ENCODE measurements around the gene CEACAM18. TPM values are rescaled to one million over a fixed set of nuclear protein-coding genes. Genes with fewer than 3 reads are reported as not detected.
"Not testable (repeated sequence)": the region's sequence is repeated elsewhere in the genome, so short reads cannot be mapped to it uniquely, and the experiment has no call there.

The CEACAM18 gene
- total and polyA plus RNA-seq, 7 experiments from 2014 or later = not detected

GRCh38 chr19:51440052-51440451 is 38.3 kb upstream of the CEACAM18 start:
- DNase-seq (no peak), ATAC-seq (no peak)
- Mint-ChIP-seq H3K9me3 (peaks cover 0 to 3% (median 0%) of the 10 kb centered on the region in 11 donors), H3K4me1 (peaks cover 22 to 43% (median 33%) of the 10 kb centered on the region in 7 donors), H3K4me3 (peak overlapping the region in 2 of 10 donors; percentile 74 to 83), H3K27ac (peak overlapping the region in 1 of 9 donors; percentile 7), H3K36me3 (peaks cover 0 to 2% (median 0%) of the 10 kb centered on the region in 5 donors), H3K27me3 (peaks cover 5 to 64% (median 9%) of the 10 kb centered on the region in 5 donors)
- Histone ChIP-seq H3K27me3 (ENCODE audit: control insufficient read depth in 2 of 2, insufficient read depth in 2 of 2, low read length in 2 of 2) (peaks cover 0 to 4% of the 10 kb centered on the region in 2 donors), H3K4me3 (ENCODE audit: low read length) (no peak overlapping the region), H3K36me3 (ENCODE audit: control insufficient read depth in 2 of 3, insufficient read depth in 3 of 3, low read length in 3 of 3) (no peaks in the 10 kb centered on the region), H3K9me3 (ENCODE audit: control insufficient read depth in 2 of 3, low read length in 3 of 3) (no peaks in the 10 kb centered on the region), H3K27ac (ENCODE audit: low read depth, low read length) (no peak overlapping the region), H3K4me1 (ENCODE audit: control insufficient read depth in 2 of 2, insufficient read depth in 2 of 2, low read length in 2 of 2) (peaks cover 22 to 24% of the 10 kb centered on the region in 2 donors)
- ChIA-PET POLR2A (interaction anchor here (0.6 to 1.8 kb wide), 2 partner anchors 35 to 74 kb away, joined by 3 to 4 read pairs; no protein-coding TSS in a partner anchor), CTCF (interaction anchor here (0.6 to 5.2 kb wide), 4 partner anchors 17 to 63 kb away, joined by 3 to 36 read pairs (median 4); no protein-coding TSS in a partner anchor)
- intact Hi-C loops (cut with micrococcal nuclease) = loop anchor here (2.0 kb wide), 3 partner anchors 33 to 331 kb away; partner anchors contain the start of genes ETFB (in 2 of the 2) and CTU1 (in 1 of the 2)

- peak in 1 of 9 donors; percentile 73 for DNase-seq
- peak overlapping the region; percentile 31 for H3K4me3 ChIP-seq (ENCODE audit: low read length)
- Mint-ChIP-seq H3K9me3 (peaks cover 0 to 4% (median 0%) of the 10 kb centered on the region in 11 donors), H3K4me1 (peaks cover 22 to 43% (median 33%) of the 10 kb centered on the region in 7 donors), H3K36me3 (peaks cover 0 to 2% (median 0%) of the 10 kb centered on the region in 5 donors), H3K4me3 (peak overlapping the region; percentile 74 to 92 (median 83)), H3K27me3 (peaks cover 5 to 63% (median 8%) of the 10 kb centered on the region in 5 donors), H3K27ac (peak overlapping the region; percentile 39 to 88 (median 77))
- H3K27ac ChIP-seq (ENCODE audit: low read depth, low read length) = peak overlapping the region; percentile 26
- POLR2A ChIA-PET = interaction anchor here (0.6 to 1.8 kb wide), 2 partner anchors 75 to 309 kb away, joined by 3 to 4 read pairs; no protein-coding TSS in a partner anchor
- CTCF ChIA-PET = interaction anchor here (0.7 to 5.2 kb wide), 7 partner anchors 18 to 102 kb away, joined by 3 to 36 read pairs (median 4); no protein-coding TSS in a partner anchor
- H3K9me3 ChIP-seq (ENCODE audit: control insufficient read depth in 2 of 3, low read length in 3 of 3) = no peaks in the 10 kb centered on the region
- no peak for ATAC-seq
- peaks cover 22 to 24% of the 10 kb centered on the region in 2 donors for H3K4me1 ChIP-seq (ENCODE audit: control insufficient read depth in 2 of 2, insufficient read depth in 2 of 2, low read length in 2 of 2)
- H3K36me3 ChIP-seq (ENCODE audit: control insufficient read depth in 2 of 3, insufficient read depth in 3 of 3, low read length in 3 of 3) = no peaks in the 10 kb centered on the region
- intact Hi-C loops (cut with micrococcal nuclease) = loop anchor here (1.0 to 2.0 kb wide), 7 partner anchors 19 to 332 kb away; partner anchors contain the start of genes ETFB (in 2 of the 2) and CTU1 (in 1 of the 2)
- peaks cover 0 to 4% of the 10 kb centered on the region in 2 donors for H3K27me3 ChIP-seq (ENCODE audit: control insufficient read depth in 2 of 2, insufficient read depth in 2 of 2, low read length in 2 of 2)
Observed at GRCh38 chr19:51440846-51441409, 37.4 kb upstream of the CEACAM18 start.

- peak; percentile 27 to 87 (median 68) for DNase-seq
- H3K27me3 Mint-ChIP-seq = peaks cover 0 to 59% (median 5%) of the 10 kb centered on the region in 5 donors
- CTCF ChIA-PET = interaction anchor here (0.7 to 2.1 kb wide), 8 partner anchors 10 to 215 kb away, joined by 3 to 12 read pairs (median 4); no protein-coding TSS in a partner anchor
- ATAC-seq = peak; percentile 91
- H3K4me3 Mint-ChIP-seq = peak overlapping the region; percentile 74 to 92 (median 83)
- peaks cover 22 to 43% (median 34%) of the 10 kb centered on the region in 7 donors for H3K4me1 Mint-ChIP-seq
- peak overlapping the region; percentile 49 to 88 (median 77) for H3K27ac Mint-ChIP-seq
- peak overlapping the region; percentile 31 for H3K4me3 ChIP-seq (ENCODE audit: low read length)
- H3K27me3 ChIP-seq (ENCODE audit: control insufficient read depth in 2 of 2, insufficient read depth in 2 of 2, low read length in 2 of 2) = peaks cover 0 to 4% of the 10 kb centered on the region in 2 donors
- no peaks in the 10 kb centered on the region for H3K9me3 ChIP-seq (ENCODE audit: control insufficient read depth in 2 of 3, low read length in 3 of 3)
- no peaks in the 10 kb centered on the region for H3K36me3 ChIP-seq (ENCODE audit: control insufficient read depth in 2 of 3, insufficient read depth in 3 of 3, low read length in 3 of 3)
- intact Hi-C loops (cut with micrococcal nuclease) = loop anchor here (1.0 to 2.0 kb wide), 7 partner anchors 19 to 333 kb away; partner anchors contain the start of genes ETFB (in 2 of the 2) and CTU1 (in 1 of the 2)
- peaks cover 0 to 5% (median 0%) of the 10 kb centered on the region in 11 donors for H3K9me3 Mint-ChIP-seq
- H3K27ac ChIP-seq (ENCODE audit: low read depth, low read length) = peak overlapping the region; percentile 53
- POLR2A ChIA-PET = interaction anchor here (1.8 kb wide), 1 partner anchor 76 kb away, joined by 4 read pairs; no protein-coding TSS in a partner anchor
- peaks cover 22 to 24% of the 10 kb centered on the region in 2 donors for H3K4me1 ChIP-seq (ENCODE audit: control insufficient read depth in 2 of 2, insufficient read depth in 2 of 2, low read length in 2 of 2)
- H3K36me3 Mint-ChIP-seq = peaks cover 0 to 2% (median 0%) of the 10 kb centered on the region in 5 donors
Observed at GRCh38 chr19:51441410-51442390, 36.6 kb upstream of the CEACAM18 start.

GRCh38 chr19:51447510-51447909 is 30.8 kb upstream of the CEACAM18 start:
- H3K9me3 ChIP-seq (ENCODE audit: control insufficient read depth in 2 of 3, low read length in 3 of 3); intact Hi-C loops (cut with micrococcal nuclease); ATAC-seq; H3K27me3 ChIP-seq (ENCODE audit: control insufficient read depth in 2 of 2, insufficient read depth in 2 of 2, low read length in 2 of 2); H3K4me3 ChIP-seq (ENCODE audit: low read length); POLR2A ChIA-PET; DNase-seq; H3K27ac ChIP-seq (ENCODE audit: low read depth, low read length); H3K36me3 ChIP-seq (ENCODE audit: control insufficient read depth in 2 of 3, insufficient read depth in 3 of 3, low read length in 3 of 3): not testable (repeated sequence)
- peaks cover 15 to 30% (median 22%) of the 10 kb centered on the region in 7 donors for H3K4me1 Mint-ChIP-seq
- peaks cover 0 to 19% (median 6%) of the 10 kb centered on the region in 11 donors for H3K9me3 Mint-ChIP-seq
- peak overlapping the region in 2 of 9 donors; percentile 67 to 86 for H3K27ac Mint-ChIP-seq
- peaks cover 10 to 17% of the 10 kb centered on the region in 2 donors for H3K4me1 ChIP-seq (ENCODE audit: control insufficient read depth in 2 of 2, insufficient read depth in 2 of 2, low read length in 2 of 2)
- H3K27me3 Mint-ChIP-seq = peaks cover 0 to 49% (median 0%) of the 10 kb centered on the region in 5 donors
- CTCF ChIA-PET = interaction anchor here (0.8 to 1.3 kb wide), 2 partner anchors 11 to 21 kb away, joined by 3 to 6 read pairs; no protein-coding TSS in a partner anchor
- peaks cover 0 to 11% (median 4%) of the 10 kb centered on the region in 5 donors for H3K36me3 Mint-ChIP-seq
- H3K4me3 Mint-ChIP-seq = peak overlapping the region in 5 of 10 donors; percentile 58 to 73 (median 71)

GRCh38 chr19:51448011-51448410 is 30.3 kb upstream of the CEACAM18 start:
- Mint-ChIP-seq H3K4me3 (peak overlapping the region; percentile 58 to 78 (median 67)), H3K9me3 (peaks cover 0 to 19% (median 6%) of the 10 kb centered on the region in 11 donors), H3K4me1 (peaks cover 12 to 25% (median 19%) of the 10 kb centered on the region in 7 donors), H3K36me3 (peaks cover 0 to 11% (median 4%) of the 10 kb centered on the region in 5 donors), H3K27me3 (peaks cover 0 to 44% (median 0%) of the 10 kb centered on the region in 5 donors), H3K27ac (peak overlapping the region in 8 of 9 donors; percentile 3 to 86 (median 69))
- Histone ChIP-seq H3K4me3 (ENCODE audit: low read length) (peak overlapping the region; percentile 21), H3K27ac (ENCODE audit: low read depth, low read length) (no peak overlapping the region), H3K36me3 (ENCODE audit: control insufficient read depth in 2 of 3, insufficient read depth in 3 of 3, low read length in 3 of 3) (no peaks in the 10 kb centered on the region), H3K27me3 (ENCODE audit: control insufficient read depth in 2 of 2, insufficient read depth in 2 of 2, low read length in 2 of 2) (no peaks in the 10 kb centered on the region), H3K4me1 (ENCODE audit: control insufficient read depth in 2 of 2, insufficient read depth in 2 of 2, low read length in 2 of 2) (peaks cover 9 to 16% of the 10 kb centered on the region in 2 donors), H3K9me3 (ENCODE audit: control insufficient read depth in 2 of 3, low read length in 3 of 3) (peaks cover 0 to 7% (median 0%) of the 10 kb centered on the region in 3 experiments)
- CTCF ChIA-PET = interaction anchor here (0.8 to 1.3 kb wide), 2 partner anchors 11 to 21 kb away, joined by 3 to 6 read pairs; no protein-coding TSS in a partner anchor
- ATAC-seq = no peak
- POLR2A ChIA-PET = no interaction called here
- intact Hi-C loops (cut with micrococcal nuclease) = no loop called here
- DNase-seq = no peak
